Measurements from ENCODE around the gene EFNA4.

Gene EFNA4

DNA sequence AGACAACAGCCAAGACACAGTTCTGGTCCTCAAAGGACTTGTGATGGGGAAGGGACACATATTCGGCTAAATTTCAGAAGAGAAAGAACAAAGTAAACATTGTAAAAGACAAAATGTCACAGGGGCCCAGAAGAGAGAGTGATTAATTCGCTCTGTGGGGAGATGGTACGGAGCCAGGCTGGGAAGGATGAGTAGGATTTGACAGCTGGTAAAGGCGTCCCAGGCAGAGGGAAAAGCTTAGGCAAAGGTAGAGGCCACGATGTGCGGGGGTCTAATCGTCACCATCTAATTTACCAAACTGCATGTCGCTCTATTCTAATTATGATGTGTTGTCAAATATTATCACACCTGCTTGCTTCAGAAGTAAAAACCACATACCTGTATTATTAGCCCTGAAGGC, 46.8 kb downstream of the EFNA4 start (continued):
- TF ChIP-seq, protein P1, sequence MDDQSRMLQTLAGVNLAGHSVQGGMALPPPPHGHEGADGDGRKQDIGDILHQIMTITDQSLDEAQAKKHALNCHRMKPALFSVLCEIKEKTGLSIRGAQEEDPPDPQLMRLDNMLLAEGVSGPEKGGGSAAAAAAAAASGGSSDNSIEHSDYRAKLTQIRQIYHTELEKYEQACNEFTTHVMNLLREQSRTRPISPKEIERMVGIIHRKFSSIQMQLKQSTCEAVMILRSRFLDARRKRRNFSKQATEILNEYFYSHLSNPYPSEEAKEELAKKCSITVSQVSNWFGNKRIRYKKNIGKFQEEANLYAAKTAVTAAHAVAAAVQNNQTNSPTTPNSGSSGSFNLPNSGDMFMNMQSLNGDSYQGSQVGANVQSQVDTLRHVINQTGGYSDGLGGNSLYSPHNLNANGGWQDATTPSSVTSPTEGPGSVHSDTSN (CRISPR knock-in tag; IDR thresholded peaks at IDR 0.05), result no peak

DNA sequence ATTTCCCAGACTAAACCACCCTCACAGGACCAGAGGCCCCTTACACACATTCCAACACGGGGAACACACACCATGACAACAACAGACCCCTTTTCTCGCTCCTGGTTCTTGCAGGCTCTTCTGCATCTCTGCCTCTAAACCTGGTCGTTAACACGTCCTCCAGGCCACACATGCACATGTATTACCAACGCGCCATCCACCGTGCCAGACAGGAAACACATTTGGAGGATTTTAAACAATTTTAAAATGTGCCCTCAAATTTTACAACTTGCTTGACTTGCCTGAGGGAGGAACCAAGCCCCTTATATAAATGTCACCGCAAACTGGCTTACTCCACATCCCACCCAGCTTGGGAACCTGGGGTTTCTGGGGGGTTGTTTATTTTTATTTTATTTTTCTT, 47.3 kb downstream of the EFNA4 start:
- Histone ChIP-seq H3K9me3 (ENCODE audit: control insufficient read depth, insufficient read depth, low read depth, low read length) (no peaks in the 10 kb centered on the region), H3K36me3 (ENCODE audit: control insufficient read depth in 2 of 2, insufficient read depth in 1 of 2, low read length in 2 of 2) (no peaks in the 10 kb centered on the region), H3K27ac (ENCODE audit: extremely low read depth, low read depth, low read length) (no peak overlapping the region), H3K4me3 (ENCODE audit: low read depth, low read length) (no peak overlapping the region), H3K4me1 (ENCODE audit: control insufficient read depth, insufficient read depth, low read length) (no peaks in the 10 kb centered on the region)
- ChIA-PET POLR2A (no interaction called here), CTCF (interaction anchor here (0.6 to 0.8 kb wide), 3 partner anchors 19 to 1448 kb away, joined by 3 read pairs; no protein-coding TSS in a partner anchor)
- TF ChIP-seq SCRT2 (tag by site-specific recombination; IDR thresholded peaks at IDR 0.05) (no peak), RBAK (tag by site-specific recombination; IDR thresholded peaks at IDR 0.05) (no peak), OVOL3 (tag by site-specific recombination; IDR thresholded peaks at IDR 0.05) (no peak), KLF1 (tag by site-specific recombination; IDR thresholded peaks at IDR 0.05) (no peak), ZNF23 (tag by site-specific recombination; IDR thresholded peaks at IDR 0.05; ENCODE audit: borderline replicate concordance) (no peak), ZNF664 (tag by site-specific recombination; IDR thresholded peaks at IDR 0.05) (no peak), MZF1 (tag by site-specific recombination; IDR thresholded peaks at IDR 0.05; ENCODE audit: borderline replicate concordance) (no peak), ZNF112 (tag by site-specific recombination; IDR thresholded peaks at IDR 0.05) (no peak), ZNF660 (tag by site-specific recombination; IDR thresholded peaks at IDR 0.05) (no peak), ZNF169 (tag by site-specific recombination; IDR thresholded peaks at IDR 0.05) (no peak), ZNF157 (tag by site-specific recombination; IDR thresholded peaks at IDR 0.05) (no peak), ZNF426 (tag by site-specific recombination; IDR thresholded peaks at IDR 0.05) (no peak), ZNF292 (tag by site-specific recombination; IDR thresholded peaks at IDR 0.05; ENCODE audit: borderline replicate concordance, low read depth) (no peak), SP3 (tag by site-specific recombination; IDR thresholded peaks at IDR 0.05) (no peak), ZNF37A (tag by site-specific recombination; IDR thresholded peaks at IDR 0.05) (no peak), ZNF174 (tag by site-specific recombination; IDR thresholded peaks at IDR 0.05) (no peak)
- TF ChIP-seq, protein P2, sequence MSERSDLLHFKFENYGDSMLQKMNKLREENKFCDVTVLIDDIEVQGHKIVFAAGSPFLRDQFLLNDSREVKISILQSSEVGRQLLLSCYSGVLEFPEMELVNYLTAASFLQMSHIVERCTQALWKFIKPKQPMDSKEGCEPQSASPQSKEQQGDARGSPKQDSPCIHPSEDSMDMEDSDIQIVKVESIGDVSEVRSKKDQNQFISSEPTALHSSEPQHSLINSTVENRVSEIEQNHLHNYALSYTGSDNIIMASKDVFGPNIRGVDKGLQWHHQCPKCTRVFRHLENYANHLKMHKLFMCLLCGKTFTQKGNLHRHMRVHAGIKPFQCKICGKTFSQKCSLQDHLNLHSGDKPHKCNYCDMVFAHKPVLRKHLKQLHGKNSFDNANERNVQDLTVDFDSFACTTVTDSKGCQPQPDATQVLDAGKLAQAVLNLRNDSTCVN (tag by site-specific recombination; optimal IDR thresholded peaks at IDR 0.05), result no peak

DNA sequence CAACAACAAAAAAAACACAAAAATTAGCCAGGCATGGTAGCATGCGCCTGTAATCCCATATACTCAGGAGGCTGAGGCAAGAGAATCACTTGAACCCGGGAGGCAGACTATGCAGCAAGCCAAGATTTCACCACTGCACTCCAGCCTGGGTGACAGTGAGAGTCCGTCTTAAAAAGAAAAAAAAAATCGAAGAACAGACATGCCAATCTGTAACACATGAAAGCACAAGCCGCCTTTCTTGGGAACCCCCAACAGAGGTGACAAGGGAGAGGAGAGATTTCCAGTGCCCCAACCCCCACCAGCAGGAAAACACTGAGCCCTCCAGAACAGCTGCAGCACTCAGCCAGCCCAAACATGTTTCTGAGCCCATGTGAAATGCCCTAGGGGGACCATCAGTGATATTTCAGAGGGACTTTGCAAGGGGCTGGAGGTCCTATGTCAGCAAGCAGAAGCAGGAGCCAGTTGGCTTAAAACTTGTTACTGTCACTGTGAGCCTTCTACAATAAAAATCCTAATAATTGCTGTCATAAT, 50.0 kb downstream of the EFNA4 start:
- H3K4me1 ChIP-seq (ENCODE audit: control insufficient read depth, insufficient read depth, low read length), result no peaks in the 10 kb centered on the region
- ChIA-PET POLR2A (no interaction called here), CTCF (interaction anchor here (0.7 to 3.3 kb wide), 3 partner anchors 22 to 54 kb away, joined by 6 to 22 read pairs (median 13); no protein-coding TSS in a partner anchor)
- H3K9me3 ChIP-seq (ENCODE audit: control insufficient read depth, insufficient read depth, low read depth, low read length), result no peaks in the 10 kb centered on the region
- H3K4me3 ChIP-seq (ENCODE audit: low read depth, low read length), result no peak overlapping the region
- H3K27ac ChIP-seq (ENCODE audit: extremely low read depth, low read depth, low read length), result no peak overlapping the region
- peak; percentile 37; the same call in 1 of the 2 replicates for TF ChIP-seq GLIS1 (tag by site-specific recombination; IDR thresholded peaks at IDR 0.05)
- no peak for TF ChIP-seq ZFP41 (tag by site-specific recombination; IDR thresholded peaks at IDR 0.05; ENCODE audit: borderline replicate concordance)
- peak; percentile 18; the same call in 1 of the 2 replicates for TF ChIP-seq ZNF600 (tag by site-specific recombination; IDR thresholded peaks at IDR 0.05)
- no peaks in the 10 kb centered on the region for H3K36me3 ChIP-seq (ENCODE audit: control insufficient read depth in 2 of 2, insufficient read depth in 1 of 2, low read length in 2 of 2)
